SK-N-SH (cell line): ENCODE measurements around the gene RGMA.

ENCODE experiments used
- CTCF ChIP-seq: fragments of 200-600 bp; sonication (generic); IDR thresholded peaks from 2 replicates; pipeline ENCODE4 v1.6.1; 2017; ENCODE audit warnings: antibody characterized with exemption, mild to moderate bottlenecking, moderate library complexity
- EZH2phosphoT487 ChIP-seq: fragments of 200-600 bp; sonication (generic); IDR thresholded peaks from 2 replicates; pipeline ENCODE4 v1.6.1; 2017; ENCODE audit warnings: low read depth, mixed run types, mild to moderate bottlenecking, antibody characterized with exemption, moderate library complexity, borderline replicate concordance
- RAD21 ChIP-seq: IDR thresholded peaks from 2 replicates; pipeline ENCODE4 v1.6.1; 2012; ENCODE audit warnings: mild to moderate bottlenecking, low read length

GRCh38 chr15:93110502-93111040 lies 21.6 kb upstream of the RGMA start:
- TF ChIP-seq CTCF (no peak), EZH2phosphoT487 (no peak), RAD21 (no peak)
